Esophagus muscularis mucosa (tissue), 3 donors: ENCODE measurements around the gene VRK2.

Source experiments
- POLR2AphosphoS5 ChIP-seq, 2 donors: sonication (generic); formaldehyde crosslinking; IDR thresholded peaks; one replicate each; pipeline ENCODE4 v1.6.1; 2017; ENCODE audit warnings: antibody characterized with exemption in 2 of 2
- TF ChIP-seq, protein P1 (sequence below), 3 experiments: fragments of 200-600 bp in 2 of 3; fragments of 450-650 bp in 1 of 3; sonication (generic) in 2 of 3; IDR thresholded peaks; one replicate each; pipeline ENCODE4 v1.5.1; 2017 to 2019; ENCODE audit warnings: antibody characterized with exemption in 3 of 3, mild to moderate bottlenecking in 2 of 3, moderate library complexity in 1 of 3

DNA sequence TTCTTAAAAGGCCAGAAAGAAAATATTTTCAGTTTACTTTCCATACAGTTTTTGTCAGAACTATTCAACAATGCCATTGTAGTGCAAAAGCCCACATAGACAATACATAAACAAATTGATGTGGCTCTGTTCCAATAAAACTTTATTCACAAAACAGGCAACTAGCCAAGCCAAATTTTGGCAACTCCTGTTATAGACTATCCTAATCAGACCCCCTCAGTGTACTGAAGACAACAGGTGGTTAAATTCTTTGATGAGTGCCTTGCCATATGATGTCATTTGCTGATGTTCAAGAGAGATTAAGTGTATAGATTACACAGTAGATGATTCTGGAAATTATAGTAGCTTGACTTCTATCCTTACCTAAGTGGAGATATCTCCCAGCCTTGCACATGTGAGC, 111.1 kb downstream of the VRK2 start:
- TF ChIP-seq, protein P1, sequence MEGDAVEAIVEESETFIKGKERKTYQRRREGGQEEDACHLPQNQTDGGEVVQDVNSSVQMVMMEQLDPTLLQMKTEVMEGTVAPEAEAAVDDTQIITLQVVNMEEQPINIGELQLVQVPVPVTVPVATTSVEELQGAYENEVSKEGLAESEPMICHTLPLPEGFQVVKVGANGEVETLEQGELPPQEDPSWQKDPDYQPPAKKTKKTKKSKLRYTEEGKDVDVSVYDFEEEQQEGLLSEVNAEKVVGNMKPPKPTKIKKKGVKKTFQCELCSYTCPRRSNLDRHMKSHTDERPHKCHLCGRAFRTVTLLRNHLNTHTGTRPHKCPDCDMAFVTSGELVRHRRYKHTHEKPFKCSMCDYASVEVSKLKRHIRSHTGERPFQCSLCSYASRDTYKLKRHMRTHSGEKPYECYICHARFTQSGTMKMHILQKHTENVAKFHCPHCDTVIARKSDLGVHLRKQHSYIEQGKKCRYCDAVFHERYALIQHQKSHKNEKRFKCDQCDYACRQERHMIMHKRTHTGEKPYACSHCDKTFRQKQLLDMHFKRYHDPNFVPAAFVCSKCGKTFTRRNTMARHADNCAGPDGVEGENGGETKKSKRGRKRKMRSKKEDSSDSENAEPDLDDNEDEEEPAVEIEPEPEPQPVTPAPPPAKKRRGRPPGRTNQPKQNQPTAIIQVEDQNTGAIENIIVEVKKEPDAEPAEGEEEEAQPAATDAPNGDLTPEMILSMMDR (IDR thresholded peaks at IDR 0.05), result no peak
- TF ChIP-seq POLR2AphosphoS5 (IDR thresholded peaks at IDR 0.05), result no peak
